Endodermal cell (in vitro differentiated cells): Measurements from ENCODE around the gene DCP1A. TPM values are rescaled to one million over a fixed set of nuclear protein-coding genes. Genes with fewer than 3 reads are reported as not detected.

Experiments used
- DNase-seq: peaks from one replicate; pipeline ENCODE4 v3.0.0-alpha.2; 2017
- H3K27ac ChIP-seq: 2 replicates; pipeline ENCODE4 v1.5.1; 2013; ENCODE audit warnings: mild to moderate bottlenecking, low read depth, low read length, moderate library complexity
- H3K27me3 ChIP-seq: 2 replicates; pipeline ENCODE4 v1.6.1; 2013; ENCODE audit warnings: mild to moderate bottlenecking, low read length, moderate library complexity; ENCODE audit not compliant: insufficient read depth, control insufficient read depth, poor library complexity, severe bottlenecking
- H3K36me3 ChIP-seq: 2 replicates; pipeline ENCODE4 v1.7.0; 2013; ENCODE audit warnings: mild to moderate bottlenecking, low read length, moderate library complexity; ENCODE audit not compliant: control insufficient read depth, insufficient read depth
- H3K4me1 ChIP-seq: one replicate; pipeline ENCODE4 v1.7.0; 2013; ENCODE audit warnings: low read length; ENCODE audit not compliant: control insufficient read depth, insufficient read depth
- H3K4me3 ChIP-seq: 2 replicates; pipeline ENCODE4 v1.5.1; 2013; ENCODE audit warnings: mild to moderate bottlenecking, low read length, moderate library complexity
- H3K9ac ChIP-seq: 2 replicates; pipeline ENCODE4 v1.6.1; 2013; ENCODE audit warnings: mild to moderate bottlenecking, low read length, moderate library complexity; ENCODE audit not compliant: poor library complexity, severe bottlenecking; ENCODE audit errors: extremely low read depth
- H3K9me3 ChIP-seq: 2 replicates; pipeline ENCODE4 v1.6.1; 2013; ENCODE audit warnings: mild to moderate bottlenecking, low read length, moderate library complexity; ENCODE audit not compliant: control insufficient read depth
- H3K27ac Mint-ChIP-seq: 2 replicates; pipeline ENCODE4 v1.8.0; 2020; ENCODE audit warnings: mixed read lengths
- H3K27me3 Mint-ChIP-seq: 2 replicates; pipeline ENCODE4 v1.8.0; 2021; ENCODE audit warnings: mild to moderate bottlenecking, mixed read lengths; ENCODE audit not compliant: insufficient read depth
- H3K36me3 Mint-ChIP-seq: 2 replicates; pipeline ENCODE4 v1.8.0; 2020; ENCODE audit warnings: low read depth, mixed read lengths
- H3K4me1 Mint-ChIP-seq: 2 replicates; pipeline ENCODE4 v1.8.0; 2020; ENCODE audit warnings: mixed read lengths
- H3K4me3 Mint-ChIP-seq: 2 replicates; pipeline ENCODE4 v1.8.0; 2020; ENCODE audit warnings: mild to moderate bottlenecking, moderate library complexity, mixed read lengths
- H3K9me3 Mint-ChIP-seq: 2 replicates; pipeline ENCODE4 v1.8.0; 2020; ENCODE audit warnings: mild to moderate bottlenecking, mixed read lengths
- CTCF ChIP-seq: fragments of 200-600 bp; sonication (generic); conservative IDR thresholded peaks from 2 replicates; pipeline ENCODE4 v1.5.0; 2021; ENCODE audit warnings: antibody characterized with exemption, mild to moderate bottlenecking
- WGBS, 2 experiments: methylation state at CpG; one replicate each; pipeline versions ENCODE4 v1.1.5 to v1.1.7; 2013; ENCODE audit warnings: missing lambda C conversion rate in 2 of 2, mixed read lengths in 1 of 2; ENCODE audit not compliant: insufficient coverage in 1 of 2, insufficient read length in 1 of 2; 5-methylcytosine and 5-hydroxymethylcytosine counted together
- total RNA-seq, 2 donors: library from RNA; stranded (reverse); fragmentation: NEBNext Ultra II Directional in 1 of 2; extraction: Animal tissue kit (Norgen Biotek cat#: 25700) in 1 of 2; gene quantifications; 2 replicates in 1 of 2; 3 replicates in 1 of 2; pipeline ENCODE4 v1.2.1, GENCODE V29; 2021

The DCP1A gene
- total RNA-seq, 2 donors from 2014 or later: 26.8 to 36.3 TPM

GRCh38 chr3:53240989-53241972 lies 106.1 kb downstream of the DCP1A start:
- no peaks in the 10 kb centered on the region for H3K27me3 ChIP-seq
- H3K4me1 ChIP-seq: peaks cover 4% of the 10 kb centered on the region
- no peak overlapping the region for H3K9ac ChIP-seq
- H3K27me3 Mint-ChIP-seq: no peaks in the 10 kb centered on the region
- no peak overlapping the region for H3K27ac Mint-ChIP-seq
- no peak overlapping the region for H3K27ac ChIP-seq
- H3K4me1 Mint-ChIP-seq: peaks cover 18% of the 10 kb centered on the region
- peaks cover 52% of the 10 kb centered on the region for H3K36me3 ChIP-seq
- H3K9me3 Mint-ChIP-seq: no peaks in the 10 kb centered on the region
- DNase-seq: no peak
- WGBS, 2 experiments: 93 to 95% methylated on average over 6 to 28 of the region's 28 CpGs
- H3K36me3 Mint-ChIP-seq: peaks cover 60% of the 10 kb centered on the region
- no peak overlapping the region for H3K4me3 ChIP-seq
- no peaks in the 10 kb centered on the region for H3K9me3 ChIP-seq
- no peak for TF ChIP-seq CTCF
- H3K4me3 Mint-ChIP-seq: no peak overlapping the region

- Histone ChIP-seq H3K27me3 (no peaks in the 10 kb centered on the region), H3K9me3 (no peaks in the 10 kb centered on the region), H3K27ac (peak overlapping the region; percentile 38), H3K4me3 (no peak overlapping the region), H3K9ac (no peak overlapping the region), H3K4me1 (peaks cover 4% of the 10 kb centered on the region), H3K36me3 (peaks cover 56% of the 10 kb centered on the region)
- Mint-ChIP-seq H3K4me3 (no peak overlapping the region), H3K36me3 (peaks cover 58% of the 10 kb centered on the region), H3K27ac (no peak overlapping the region), H3K27me3 (no peaks in the 10 kb centered on the region), H3K9me3 (no peaks in the 10 kb centered on the region), H3K4me1 (peaks cover 16% of the 10 kb centered on the region)
- TF ChIP-seq CTCF: no peak
- no peak for DNase-seq
- 90 to 96% methylated on average over 4 to 5 of the region's 5 CpGs for WGBS, 2 experiments
Observed at GRCh38 chr3:53239800-53240199, 107.5 kb downstream of the DCP1A start.

- Histone ChIP-seq H3K27ac (no peak overlapping the region), H3K9ac (no peak overlapping the region)
- H3K27ac Mint-ChIP-seq: no peak overlapping the region
Observed at GRCh38 chr3:53238886-53239285, 108.5 kb downstream of the DCP1A start.

More at GRCh38 chr3:53238886-53239285, 108.5 kb downstream of the DCP1A start:
- no peak for DNase-seq
- Mint-ChIP-seq H3K9me3 (no peaks in the 10 kb centered on the region), H3K27me3 (no peaks in the 10 kb centered on the region), H3K4me1 (peaks cover 11% of the 10 kb centered on the region), H3K4me3 (no peak overlapping the region), H3K36me3 (peaks cover 68% of the 10 kb centered on the region)
- Histone ChIP-seq H3K27me3 (no peaks in the 10 kb centered on the region), H3K9me3 (no peaks in the 10 kb centered on the region), H3K4me1 (peaks cover under 1% of the 10 kb centered on the region), H3K36me3 (peaks cover 65% of the 10 kb centered on the region), H3K4me3 (no peak overlapping the region)
- TF ChIP-seq CTCF: no peak
- WGBS, 2 experiments: 89 to 93% methylated on average over 3 to 4 of the region's 4 CpGs
